Osteocyte (in vitro differentiated cells): Measurements from ENCODE around the gene FOLR3. TPM values are rescaled to one million over a fixed set of nuclear protein-coding genes. Genes with fewer than 3 reads are reported as not detected.
"Not testable (repeated sequence)": the region's sequence is repeated elsewhere in the genome, so short reads cannot be mapped to it uniquely, and the experiment has no call there.

Source experiments
- DNase-seq: peaks from one replicate; pipeline ENCODE4 v3.0.0; 2021; ENCODE audit warnings: mixed read lengths; ENCODE audit not compliant: unreplicated experiment; ENCODE audit errors: extremely low spot score
- H3K27ac Mint-ChIP-seq: one replicate; pipeline ENCODE4 v1.8.0; 2021; ENCODE audit warnings: mild to moderate bottlenecking, mixed read lengths; ENCODE audit not compliant: unreplicated experiment
- H3K27me3 Mint-ChIP-seq: one replicate; pipeline ENCODE4 v1.8.0; 2021; ENCODE audit warnings: mixed read lengths; ENCODE audit not compliant: unreplicated experiment
- H3K36me3 Mint-ChIP-seq: one replicate; pipeline ENCODE4 v1.8.0; 2021; ENCODE audit warnings: mixed read lengths; ENCODE audit not compliant: unreplicated experiment
- H3K4me1 Mint-ChIP-seq: one replicate; pipeline ENCODE4 v1.8.0; 2021; ENCODE audit warnings: mixed read lengths; ENCODE audit not compliant: unreplicated experiment
- H3K4me3 Mint-ChIP-seq: one replicate; pipeline ENCODE4 v1.8.0; 2021; ENCODE audit warnings: mild to moderate bottlenecking, moderate library complexity, mixed read lengths; ENCODE audit not compliant: unreplicated experiment
- H3K9me3 Mint-ChIP-seq: one replicate; pipeline ENCODE4 v1.8.0; 2021; ENCODE audit warnings: mixed read lengths; ENCODE audit not compliant: unreplicated experiment
- total RNA-seq: library from RNA; stranded (reverse); gene quantifications from 2 replicates; pipeline ENCODE4 v1.2.1, GENCODE V29; 2021
- TF ChIP-seq, protein P1 (sequence below): fragments of 200-600 bp; sonication (generic); IDR thresholded peaks from 2 replicates; pipeline ENCODE4 v1.5.0; 2021; ENCODE audit warnings: antibody characterized with exemption, mild to moderate bottlenecking, moderate library complexity

FOLR3 gene
- total RNA-seq, 1 donor from 2014 or later, result not detected

- TF ChIP-seq, protein P1, sequence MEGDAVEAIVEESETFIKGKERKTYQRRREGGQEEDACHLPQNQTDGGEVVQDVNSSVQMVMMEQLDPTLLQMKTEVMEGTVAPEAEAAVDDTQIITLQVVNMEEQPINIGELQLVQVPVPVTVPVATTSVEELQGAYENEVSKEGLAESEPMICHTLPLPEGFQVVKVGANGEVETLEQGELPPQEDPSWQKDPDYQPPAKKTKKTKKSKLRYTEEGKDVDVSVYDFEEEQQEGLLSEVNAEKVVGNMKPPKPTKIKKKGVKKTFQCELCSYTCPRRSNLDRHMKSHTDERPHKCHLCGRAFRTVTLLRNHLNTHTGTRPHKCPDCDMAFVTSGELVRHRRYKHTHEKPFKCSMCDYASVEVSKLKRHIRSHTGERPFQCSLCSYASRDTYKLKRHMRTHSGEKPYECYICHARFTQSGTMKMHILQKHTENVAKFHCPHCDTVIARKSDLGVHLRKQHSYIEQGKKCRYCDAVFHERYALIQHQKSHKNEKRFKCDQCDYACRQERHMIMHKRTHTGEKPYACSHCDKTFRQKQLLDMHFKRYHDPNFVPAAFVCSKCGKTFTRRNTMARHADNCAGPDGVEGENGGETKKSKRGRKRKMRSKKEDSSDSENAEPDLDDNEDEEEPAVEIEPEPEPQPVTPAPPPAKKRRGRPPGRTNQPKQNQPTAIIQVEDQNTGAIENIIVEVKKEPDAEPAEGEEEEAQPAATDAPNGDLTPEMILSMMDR, result no peak
- no peaks in the 10 kb centered on the region for H3K4me1 Mint-ChIP-seq
- H3K36me3 Mint-ChIP-seq, result no peaks in the 10 kb centered on the region
- peaks cover 24% of the 10 kb centered on the region for H3K27me3 Mint-ChIP-seq
- no peak for DNase-seq
- no peak overlapping the region for H3K4me3 Mint-ChIP-seq
- no peak overlapping the region for H3K27ac Mint-ChIP-seq
- no peaks in the 10 kb centered on the region for H3K9me3 Mint-ChIP-seq
Observed at GRCh38 chr11:72146625-72147024, 11.1 kb downstream of the FOLR3 start.

- no peaks in the 10 kb centered on the region for H3K4me1 Mint-ChIP-seq
- no peak for DNase-seq
- no peak overlapping the region for H3K27ac Mint-ChIP-seq
- H3K9me3 Mint-ChIP-seq, result no peaks in the 10 kb centered on the region
- peaks cover 45% of the 10 kb centered on the region for H3K27me3 Mint-ChIP-seq
- TF ChIP-seq, protein P1, result no peak
- H3K36me3 Mint-ChIP-seq, result no peaks in the 10 kb centered on the region
- no peak overlapping the region for H3K4me3 Mint-ChIP-seq
Observed at GRCh38 chr11:72150882-72151281, 15.4 kb downstream of the FOLR3 start.

GRCh38 chr11:72153874-72154273 lies 18.3 kb downstream of the FOLR3 start:
- H3K4me3 Mint-ChIP-seq, H3K27ac Mint-ChIP-seq, DNase-seq, H3K9me3 Mint-ChIP-seq, H3K4me1 Mint-ChIP-seq, H3K36me3 Mint-ChIP-seq: not testable (repeated sequence)
- H3K27me3 Mint-ChIP-seq, result peaks cover 52% of the 10 kb centered on the region

GRCh38 chr11:72154816-72155215 lies 19.3 kb downstream of the FOLR3 start:
- H3K9me3 Mint-ChIP-seq, result no peaks in the 10 kb centered on the region
- H3K27me3 Mint-ChIP-seq, result peaks cover 60% of the 10 kb centered on the region
- TF ChIP-seq, protein P1, result no peak

GRCh38 chr11:72155751-72156150 lies 20.2 kb downstream of the FOLR3 start:
- DNase-seq, result no peak
- Mint-ChIP-seq H3K9me3 (no peaks in the 10 kb centered on the region), H3K36me3 (no peaks in the 10 kb centered on the region), H3K4me3 (no peak overlapping the region), H3K27ac (no peak overlapping the region), H3K27me3 (peaks cover 67% of the 10 kb centered on the region), H3K4me1 (no peaks in the 10 kb centered on the region)
- TF ChIP-seq, protein P1, result no peak

More at GRCh38 chr11:72154816-72155215, 19.3 kb downstream of the FOLR3 start:
- Mint-ChIP-seq H3K27ac (no peak overlapping the region), H3K4me3 (no peak overlapping the region), H3K4me1 (no peaks in the 10 kb centered on the region), H3K36me3 (no peaks in the 10 kb centered on the region)
- DNase-seq, result no peak

DNA sequence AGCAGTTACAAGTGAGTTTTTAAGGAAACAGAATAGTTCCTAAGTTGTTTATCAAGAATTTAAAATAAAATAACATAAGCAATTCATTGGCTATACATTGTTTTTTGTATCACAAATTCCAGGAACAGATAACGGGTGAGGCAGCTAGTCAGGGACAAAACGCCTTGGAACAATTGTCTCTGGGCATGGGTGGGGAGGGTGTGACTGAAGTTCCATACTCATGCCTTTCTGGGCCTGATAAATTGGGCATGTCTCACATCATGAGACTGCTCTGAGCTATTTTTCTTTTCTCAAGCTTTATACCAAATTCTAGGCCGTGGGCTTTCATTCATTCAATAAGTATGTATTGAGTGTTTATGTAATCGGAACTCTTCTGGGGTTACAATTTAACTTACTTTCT lies 21.6 kb downstream of the FOLR3 start:
- no peaks in the 10 kb centered on the region for H3K9me3 Mint-ChIP-seq
- DNase-seq, result no peak
- H3K4me1 Mint-ChIP-seq, result no peaks in the 10 kb centered on the region
- no peak overlapping the region for H3K4me3 Mint-ChIP-seq
- H3K36me3 Mint-ChIP-seq, result no peaks in the 10 kb centered on the region
- H3K27ac Mint-ChIP-seq, result no peak overlapping the region
- peaks cover 65% of the 10 kb centered on the region for H3K27me3 Mint-ChIP-seq
- TF ChIP-seq, protein P1, result no peak
